ENCODE results near the gene DNHD1.

Gene DNHD1

GRCh38 chr11:6617315-6617781, 120.3 kb downstream of the DNHD1 start:
- H3K4me3 ChIP-seq (ENCODE audit: low read length) = peak overlapping the region; percentile 85
- no peak overlapping the region for H3K27ac ChIP-seq (ENCODE audit: low read depth, low read length)

GRCh38 chr11:6618117-6619003, 121.3 kb downstream of the DNHD1 start:
- peak overlapping the region; percentile 63 for H3K9ac ChIP-seq (ENCODE audit: low read length)
- peak overlapping the region; percentile 93 for H3K27ac ChIP-seq (ENCODE audit: low read depth, low read length)
- no peaks in the 10 kb centered on the region for H3K27me3 ChIP-seq (ENCODE audit: control insufficient read depth, insufficient read depth, low read length)
- peaks cover 10% of the 10 kb centered on the region for H3K4me1 ChIP-seq (ENCODE audit: control insufficient read depth, insufficient read depth, low read length)
- H3K4me3 ChIP-seq (ENCODE audit: low read length) = peak overlapping the region; percentile 85
- peaks cover 13% of the 10 kb centered on the region for H3K36me3 ChIP-seq (ENCODE audit: control insufficient read depth, insufficient read depth, low read length)

More at GRCh38 chr11:6617315-6617781, 120.3 kb downstream of the DNHD1 start:
- Histone ChIP-seq H3K27me3 (ENCODE audit: control insufficient read depth, insufficient read depth, low read length) (no peaks in the 10 kb centered on the region), H3K4me1 (ENCODE audit: control insufficient read depth, insufficient read depth, low read length) (peaks cover 16% of the 10 kb centered on the region), H3K9ac (ENCODE audit: low read length) (no peak overlapping the region), H3K36me3 (ENCODE audit: control insufficient read depth, insufficient read depth, low read length) (peaks cover 13% of the 10 kb centered on the region)

GRCh38 chr11:6619004-6619745, 122.1 kb downstream of the DNHD1 start, which contains the start of gene TPP1:
TPP1 (minus strand) TSS chr11:6619422; CDS start chr11:6619400, 22 bp downstream.
- peaks cover 10% of the 10 kb centered on the region for H3K4me1 ChIP-seq (ENCODE audit: control insufficient read depth, insufficient read depth, low read length)
- peak within 1 kb of the TSS; percentile 85 for H3K4me3 ChIP-seq (ENCODE audit: low read length)
- H3K27ac ChIP-seq (ENCODE audit: low read depth, low read length) = peak within 1 kb of the TSS; percentile 93
- peak within 1 kb of the TSS; percentile 63 for H3K9ac ChIP-seq (ENCODE audit: low read length)
- H3K36me3 ChIP-seq (ENCODE audit: control insufficient read depth, insufficient read depth, low read length) = peaks cover 13% of the 10 kb centered on the region
- no peaks in the 10 kb centered on the region for H3K27me3 ChIP-seq (ENCODE audit: control insufficient read depth, insufficient read depth, low read length)

DNA sequence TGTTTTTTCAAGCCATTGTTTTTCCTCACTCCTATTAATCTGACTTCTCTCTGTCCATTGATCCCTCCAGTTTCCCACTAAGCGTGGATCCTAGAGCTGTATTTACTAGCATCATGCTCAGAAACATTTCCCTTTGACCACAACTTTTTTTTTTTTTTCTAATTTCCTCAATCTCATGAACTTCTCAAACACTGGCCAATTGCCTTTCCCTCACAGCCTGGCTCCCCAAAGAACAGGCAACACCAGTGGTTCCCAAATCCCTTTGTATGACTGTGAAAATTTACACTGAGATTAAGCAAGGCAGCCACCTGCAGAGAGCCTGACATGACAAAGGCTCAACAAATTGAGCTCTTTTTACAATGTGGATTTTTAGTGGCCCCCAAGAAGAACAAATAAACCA, 123.6 kb downstream of the DNHD1 start:
- H3K27ac ChIP-seq (ENCODE audit: low read depth, low read length) = no peak overlapping the region
- no peak overlapping the region for H3K9ac ChIP-seq (ENCODE audit: low read length)
- peaks cover 10% of the 10 kb centered on the region for H3K4me1 ChIP-seq (ENCODE audit: control insufficient read depth, insufficient read depth, low read length)
- no peaks in the 10 kb centered on the region for H3K27me3 ChIP-seq (ENCODE audit: control insufficient read depth, insufficient read depth, low read length)
- H3K36me3 ChIP-seq (ENCODE audit: control insufficient read depth, insufficient read depth, low read length) = peaks cover 9% of the 10 kb centered on the region
- H3K4me3 ChIP-seq (ENCODE audit: low read length) = no peak overlapping the region

Data from rectal smooth muscle tissue (tissue), 1 donor.